Activated CD4-positive, alpha-beta T cell treated with anti-CD3 and anti-CD28 coated beads, Interleukin-2, amount 50 U/mL, for 4 hours (primary cell): ENCODE results near the gene ELF1.

ENCODE experiments used
- DNase-seq, 2 experiments: peaks; one replicate each; pipeline ENCODE4 v3.0.0-alpha.2; 2020

The ELF1 gene

GRCh38 chr13:41005704-41006103, 13.4 kb downstream of the ELF1 start:
- DNase-seq: no peak

- DNase-seq: no peak
Observed at GRCh38 chr13:41004875-41005693, 14.0 kb downstream of the ELF1 start.

GRCh38 chr13:41002606-41003005, 16.5 kb downstream of the ELF1 start:
- no peak for DNase-seq

- DNase-seq: no peak
Observed at GRCh38 chr13:41001695-41002094, 17.4 kb downstream of the ELF1 start.

- DNase-seq: no peak
Observed at GRCh38 chr13:40999416-40999815, 19.7 kb downstream of the ELF1 start.

GRCh38 chr13:40996426-40997092, 22.6 kb downstream of the ELF1 start:
- no peak for DNase-seq

- DNase-seq: no peak
Observed at GRCh38 chr13:40995997-40996396, 23.1 kb downstream of the ELF1 start.

GRCh38 chr13:40994581-40995230, 24.4 kb downstream of the ELF1 start:
- no peak for DNase-seq

- DNase-seq: no peak
Observed at GRCh38 chr13:40993987-40994386, 25.1 kb downstream of the ELF1 start.

GRCh38 chr13:40992678-40993518, 26.2 kb downstream of the ELF1 start:
- no peak for DNase-seq

- no peak for DNase-seq
Observed at GRCh38 chr13:40987606-40988280, 31.4 kb downstream of the ELF1 start.

- DNase-seq: no peak
Observed at GRCh38 chr13:40986101-40986856, 32.8 kb downstream of the ELF1 start.

- no peak for DNase-seq
Observed at GRCh38 chr13:40985381-40986100, 33.6 kb downstream of the ELF1 start.

- no peak for DNase-seq
Observed at GRCh38 chr13:40984668-40985366, 34.3 kb downstream of the ELF1 start.

GRCh38 chr13:40983725-40984667, 35.1 kb downstream of the ELF1 start:
- DNase-seq: no peak

- no peak for DNase-seq
Observed at GRCh38 chr13:40983259-40983658, 35.9 kb downstream of the ELF1 start.

GRCh38 chr13:40982772-40983171, 36.3 kb downstream of the ELF1 start:
- peak; percentile 23 to 31 for DNase-seq

- DNase-seq: no peak
Observed at GRCh38 chr13:40981949-40982348, 37.2 kb downstream of the ELF1 start.

GRCh38 chr13:40981361-40981760, 37.8 kb downstream of the ELF1 start:
- DNase-seq: no peak
